T-helper 1 cell treated with Interleukin-12 subunit alpha and Interleukin-12 subunit beta and Interleukin-4 antibody, amounts not matched to agents 30 μg/mL and 1 μg/mL, for 36 hours (primary cell): Measurements from ENCODE around the gene VGLL1.

Experiments
- H3K27ac Mint-ChIP-seq: one replicate; pipeline ENCODE4 v1.8.0; 2021; ENCODE audit warnings: mild to moderate bottlenecking, mixed read lengths
- H3K27me3 Mint-ChIP-seq: one replicate; pipeline ENCODE4 v1.8.0; 2021; ENCODE audit warnings: low read depth, mixed read lengths
- H3K36me3 Mint-ChIP-seq: one replicate; pipeline ENCODE4 v1.8.0; 2021; ENCODE audit warnings: low read depth, mixed read lengths
- H3K4me1 Mint-ChIP-seq: one replicate; pipeline ENCODE4 v1.8.0; 2021; ENCODE audit warnings: low read depth, mixed read lengths
- H3K4me3 Mint-ChIP-seq: one replicate; pipeline ENCODE4 v1.8.0; 2021; ENCODE audit warnings: mild to moderate bottlenecking, moderate library complexity, mixed read lengths
- H3K9me3 Mint-ChIP-seq: one replicate; pipeline ENCODE4 v1.8.0; 2021; ENCODE audit warnings: mixed read lengths

The VGLL1 gene

GRCh38 chrX:136534131-136534530 is 2.1 kb downstream of the VGLL1 start:
- H3K4me1 Mint-ChIP-seq: peaks cover 4% of the 10 kb centered on the region
- no peak overlapping the region for H3K4me3 Mint-ChIP-seq
- no peak overlapping the region for H3K27ac Mint-ChIP-seq
- H3K27me3 Mint-ChIP-seq: peaks cover 12% of the 10 kb centered on the region
- no peaks in the 10 kb centered on the region for H3K9me3 Mint-ChIP-seq
- no peaks in the 10 kb centered on the region for H3K36me3 Mint-ChIP-seq

- H3K4me1 Mint-ChIP-seq: peaks cover 9% of the 10 kb centered on the region
- H3K9me3 Mint-ChIP-seq: no peaks in the 10 kb centered on the region
- H3K4me3 Mint-ChIP-seq: no peak overlapping the region
- peaks cover 5% of the 10 kb centered on the region for H3K27me3 Mint-ChIP-seq
- H3K27ac Mint-ChIP-seq: no peak overlapping the region
- H3K36me3 Mint-ChIP-seq: peaks cover 1% of the 10 kb centered on the region
Observed at GRCh38 chrX:136538811-136539210, 6.8 kb downstream of the VGLL1 start.

GRCh38 chrX:136540226-136540625 is 8.2 kb downstream of the VGLL1 start:
- no peaks in the 10 kb centered on the region for H3K9me3 Mint-ChIP-seq
- peaks cover 16% of the 10 kb centered on the region for H3K4me1 Mint-ChIP-seq
- peaks cover 1% of the 10 kb centered on the region for H3K36me3 Mint-ChIP-seq
- H3K27me3 Mint-ChIP-seq: peaks cover 5% of the 10 kb centered on the region
- H3K4me3 Mint-ChIP-seq: no peak overlapping the region
- H3K27ac Mint-ChIP-seq: no peak overlapping the region

GRCh38 chrX:136541294-136541693 is 9.3 kb downstream of the VGLL1 start:
- peaks cover 4% of the 10 kb centered on the region for H3K36me3 Mint-ChIP-seq
- H3K4me3 Mint-ChIP-seq: no peak overlapping the region
- peaks cover 4% of the 10 kb centered on the region for H3K27me3 Mint-ChIP-seq
- H3K9me3 Mint-ChIP-seq: no peaks in the 10 kb centered on the region
- peaks cover 25% of the 10 kb centered on the region for H3K4me1 Mint-ChIP-seq
- H3K27ac Mint-ChIP-seq: no peak overlapping the region

GRCh38 chrX:136542281-136542680 is 10.3 kb downstream of the VGLL1 start:
- Mint-ChIP-seq H3K27ac (no peak overlapping the region), H3K27me3 (no peaks in the 10 kb centered on the region), H3K9me3 (no peaks in the 10 kb centered on the region), H3K4me1 (peaks cover 33% of the 10 kb centered on the region), H3K36me3 (peaks cover 4% of the 10 kb centered on the region), H3K4me3 (no peak overlapping the region)

- H3K9me3 Mint-ChIP-seq: no peaks in the 10 kb centered on the region
- peak overlapping the region; percentile 76 for H3K27ac Mint-ChIP-seq
- peaks cover 4% of the 10 kb centered on the region for H3K36me3 Mint-ChIP-seq
- H3K4me3 Mint-ChIP-seq: peak overlapping the region; percentile 17
- no peaks in the 10 kb centered on the region for H3K27me3 Mint-ChIP-seq
- peaks cover 36% of the 10 kb centered on the region for H3K4me1 Mint-ChIP-seq
Observed at GRCh38 chrX:136546371-136546781, 14.4 kb downstream of the VGLL1 start.

- H3K9me3 Mint-ChIP-seq: no peaks in the 10 kb centered on the region
- no peak overlapping the region for H3K27ac Mint-ChIP-seq
- peaks cover 28% of the 10 kb centered on the region for H3K4me1 Mint-ChIP-seq
- peaks cover 2% of the 10 kb centered on the region for H3K36me3 Mint-ChIP-seq
- H3K4me3 Mint-ChIP-seq: no peak overlapping the region
- H3K27me3 Mint-ChIP-seq: no peaks in the 10 kb centered on the region
Observed at GRCh38 chrX:136549226-136549625, 17.2 kb downstream of the VGLL1 start.

GRCh38 chrX:136551410-136551809 is 19.4 kb downstream of the VGLL1 start:
- H3K27me3 Mint-ChIP-seq: no peaks in the 10 kb centered on the region
- H3K36me3 Mint-ChIP-seq: no peaks in the 10 kb centered on the region

GRCh38 chrX:136555694-136556093 is 23.7 kb downstream of the VGLL1 start:
- Mint-ChIP-seq H3K27ac (no peak overlapping the region), H3K9me3 (no peaks in the 10 kb centered on the region), H3K36me3 (no peaks in the 10 kb centered on the region), H3K27me3 (peaks cover 3% of the 10 kb centered on the region), H3K4me3 (no peak overlapping the region), H3K4me1 (no peaks in the 10 kb centered on the region)

More at GRCh38 chrX:136551410-136551809, 19.4 kb downstream of the VGLL1 start:
- H3K27ac Mint-ChIP-seq: no peak overlapping the region
- no peak overlapping the region for H3K4me3 Mint-ChIP-seq
- peaks cover 10% of the 10 kb centered on the region for H3K4me1 Mint-ChIP-seq
- H3K9me3 Mint-ChIP-seq: no peaks in the 10 kb centered on the region

- H3K27ac Mint-ChIP-seq: no peak overlapping the region
- no peaks in the 10 kb centered on the region for H3K27me3 Mint-ChIP-seq
- H3K4me3 Mint-ChIP-seq: no peak overlapping the region
- H3K4me1 Mint-ChIP-seq: peaks cover 13% of the 10 kb centered on the region
- peaks cover 2% of the 10 kb centered on the region for H3K36me3 Mint-ChIP-seq
- no peaks in the 10 kb centered on the region for H3K9me3 Mint-ChIP-seq
Observed at GRCh38 chrX:136572030-136572429, 40.0 kb downstream of the VGLL1 start.

GRCh38 chrX:136574548-136574947 is 42.5 kb downstream of the VGLL1 start:
- H3K4me3 Mint-ChIP-seq: no peak overlapping the region
- no peak overlapping the region for H3K27ac Mint-ChIP-seq

GRCh38 chrX:136577552-136577951 is 45.5 kb downstream of the VGLL1 start:
- peaks cover 2% of the 10 kb centered on the region for H3K36me3 Mint-ChIP-seq
- no peaks in the 10 kb centered on the region for H3K27me3 Mint-ChIP-seq
- peak overlapping the region; percentile 79 for H3K27ac Mint-ChIP-seq
- H3K9me3 Mint-ChIP-seq: no peaks in the 10 kb centered on the region
- H3K4me1 Mint-ChIP-seq: peaks cover 27% of the 10 kb centered on the region
- H3K4me3 Mint-ChIP-seq: peak overlapping the region; percentile 34

More at GRCh38 chrX:136574548-136574947, 42.5 kb downstream of the VGLL1 start:
- no peaks in the 10 kb centered on the region for H3K9me3 Mint-ChIP-seq
- H3K4me1 Mint-ChIP-seq: peaks cover 30% of the 10 kb centered on the region
- H3K36me3 Mint-ChIP-seq: peaks cover 2% of the 10 kb centered on the region
- no peaks in the 10 kb centered on the region for H3K27me3 Mint-ChIP-seq

GRCh38 chrX:136580316-136580715 is 48.3 kb downstream of the VGLL1 start:
- H3K36me3 Mint-ChIP-seq: peaks cover 2% of the 10 kb centered on the region
- H3K4me1 Mint-ChIP-seq: peaks cover 34% of the 10 kb centered on the region
- no peaks in the 10 kb centered on the region for H3K9me3 Mint-ChIP-seq
- no peak overlapping the region for H3K4me3 Mint-ChIP-seq
- no peak overlapping the region for H3K27ac Mint-ChIP-seq
- H3K27me3 Mint-ChIP-seq: no peaks in the 10 kb centered on the region

- Mint-ChIP-seq H3K27ac (no peak overlapping the region), H3K9me3 (no peaks in the 10 kb centered on the region), H3K36me3 (no peaks in the 10 kb centered on the region), H3K4me1 (peaks cover 51% of the 10 kb centered on the region), H3K4me3 (no peak overlapping the region), H3K27me3 (no peaks in the 10 kb centered on the region)
Observed at GRCh38 chrX:136582624-136583023, 50.6 kb downstream of the VGLL1 start.

- Mint-ChIP-seq H3K4me1 (peaks cover 47% of the 10 kb centered on the region), H3K27me3 (no peaks in the 10 kb centered on the region), H3K36me3 (no peaks in the 10 kb centered on the region), H3K9me3 (no peaks in the 10 kb centered on the region), H3K4me3 (no peak overlapping the region), H3K27ac (peak overlapping the region; percentile 89)
Observed at GRCh38 chrX:136584545-136584944, 52.5 kb downstream of the VGLL1 start.

- H3K27ac Mint-ChIP-seq: peak overlapping the region; percentile 89
- H3K27me3 Mint-ChIP-seq: no peaks in the 10 kb centered on the region
- H3K36me3 Mint-ChIP-seq: no peaks in the 10 kb centered on the region
- H3K9me3 Mint-ChIP-seq: no peaks in the 10 kb centered on the region
- peaks cover 52% of the 10 kb centered on the region for H3K4me1 Mint-ChIP-seq
- H3K4me3 Mint-ChIP-seq: peak overlapping the region; percentile 66
Observed at GRCh38 chrX:136585262-136585661, 53.2 kb downstream of the VGLL1 start.
